K562 (cell line): Measurements from ENCODE around the gene ARHGAP32. TPM values are rescaled to one million over a fixed set of nuclear protein-coding genes. Genes with fewer than 3 reads are reported as not detected.

Experiments used
- ATAC-seq: fragments of 200-7000 bp; cut with Tn5 transposase; 3 replicates; pipeline ENCODE4 v1.9.1; 2020; ENCODE audit warnings: moderate library complexity
- BruUV-seq: library from RNA; stranded (reverse); fragments of 400-500 nt; replicated peaks from 2 replicates; lab custom pipeline; 2021; lab: Mats Ljungman, UMichigan
- CTCF ChIA-PET: fragments of 300-600 bp; formaldehyde crosslinking; extraction: SDS; loops from one replicate; lab custom pipeline; 2021; ENCODE audit warnings: low intra/inter-chr PET ratio; lab: Yijun Ruan, JAX
- POLR2A ChIA-PET: fragments of 300-600, 350-650 bp; sonication (Branson Sonifier 250); formaldehyde crosslinking; extraction: SDS; loops from one replicate; lab custom pipeline; 2021; ENCODE audit warnings: antibody characterized with exemption, inconsistent platforms; lab: Yijun Ruan, JAX
- DNase-seq, 4 experiments: peaks; one replicate each; pipeline versions ENCODE4 v3.0.0 to v3.0.0-alpha.2; 2011 to 2018; ENCODE audit warnings: low spot score in 3 of 4, mixed read lengths in 3 of 4; ENCODE audit errors: extremely low read depth in 1 of 4
- FAIRE-seq: peaks from 2 replicates; lab custom pipeline; 2011; peaks lifted over from hg19 to GRCh38; lab: Jason Lieb, UNC
- H2AFZ ChIP-seq: 2 replicates; pipeline ENCODE4 v1.6.0; 2011; ENCODE audit warnings: low read depth, low read length, control low read depth, inconsistent platforms
- H3K27ac ChIP-seq: fragments of 200-600 bp; 3 replicates; pipeline ENCODE4 v1.8.0; 2011; ENCODE audit warnings: low read depth, mild to moderate bottlenecking, control low read depth, inconsistent platforms, low read length, moderate library complexity, mixed read lengths; ENCODE audit errors: extremely low read depth
- H3K27me3 ChIP-seq, 2 experiments: fragments of 300-600 bp in 1 of 2; 2 replicates in 1 of 2; 3 replicates in 1 of 2; pipeline versions ENCODE4 v1.6.0 to v1.8.0; 2011; ENCODE audit warnings: inconsistent platforms in 2 of 2, low read length in 2 of 2, mild to moderate bottlenecking in 1 of 2, mixed read lengths in 1 of 2, moderate library complexity in 1 of 2; ENCODE audit not compliant: control insufficient read depth in 2 of 2, insufficient read depth in 2 of 2
- H3K36me3 ChIP-seq: fragments of 300-600 bp; 3 replicates; pipeline ENCODE4 v1.8.0; 2011; ENCODE audit warnings: mild to moderate bottlenecking, low read length, inconsistent platforms; ENCODE audit not compliant: control insufficient read depth, insufficient read depth
- H3K4me1 ChIP-seq, 2 experiments: fragments of 200-600 bp in 1 of 2; replicated peaks in 1 of 2; 2 replicates in 1 of 2; 3 replicates in 1 of 2; pipeline versions ENCODE4 v1.5.1 to v1.8.0; 2011; ENCODE audit warnings: inconsistent platforms in 2 of 2, low read length in 2 of 2, mild to moderate bottlenecking in 1 of 2, mixed read lengths in 1 of 2, moderate library complexity in 1 of 2; ENCODE audit not compliant: control insufficient read depth in 2 of 2, insufficient read depth in 2 of 2
- H3K4me2 ChIP-seq: 2 replicates; pipeline ENCODE4 v1.6.1; 2011; ENCODE audit warnings: low read length, control low read depth, inconsistent platforms, mixed read lengths; ENCODE audit not compliant: insufficient read depth
- H3K4me3 ChIP-seq: fragments of 200-600 bp; sonication (generic), shearing (Covaris generic); 2 replicates; pipeline ENCODE4 v1.5.1; 2016; ENCODE audit warnings: control low read depth, inconsistent platforms
- H3K79me2 ChIP-seq: fragments of 200-600 bp; 3 replicates; pipeline ENCODE4 v1.8.0; 2011; ENCODE audit warnings: low read length, inconsistent platforms; ENCODE audit not compliant: control insufficient read depth, insufficient read depth
- H3K9ac ChIP-seq, 2 experiments: 2 replicates each; pipeline versions ENCODE4 v1.6.0 to v1.6.1; 2011; ENCODE audit warnings: low read depth in 2 of 2, low read length in 2 of 2, control low read depth in 1 of 2, inconsistent platforms in 1 of 2, mild to moderate bottlenecking in 1 of 2, mixed read lengths in 1 of 2; ENCODE audit not compliant: insufficient read depth in 1 of 2
- H3K9me1 ChIP-seq: one replicate; pipeline ENCODE4 v1.6.0; 2011; ENCODE audit warnings: inconsistent platforms, mild to moderate bottlenecking, low read length, moderate library complexity; ENCODE audit not compliant: control insufficient read depth, insufficient read depth
- H3K9me3 ChIP-seq: replicated peaks from 2 replicates; pipeline ENCODE4 v1.5.1; 2011; ENCODE audit warnings: low read depth, low read length, inconsistent platforms; ENCODE audit not compliant: control insufficient read depth, insufficient read depth
- H4K20me1 ChIP-seq: replicated peaks from 2 replicates; pipeline ENCODE4 v1.6.1; 2011; ENCODE audit warnings: low read length, inconsistent platforms, mixed read lengths; ENCODE audit not compliant: control insufficient read depth, insufficient read depth
- ATF7 ChIP-seq: fragments of 450-650 bp; IDR thresholded peaks from 2 replicates; pipeline ENCODE4 v1.7.1; 2014; ENCODE audit warnings: mild to moderate bottlenecking, moderate library complexity
- CSDE1 ChIP-seq, 2 experiments: fragments of 450-650 bp; IDR thresholded peaks; 2 replicates each; pipeline ENCODE4 v1.6.1; 2016; ENCODE audit warnings: mild to moderate bottlenecking in 1 of 2
- ETS2 ChIP-seq: IDR thresholded peaks from 2 replicates; pipeline ENCODE4 v1.6.1; 2016; ENCODE audit warnings: borderline replicate concordance, missing genetic modification characterization, mild to moderate bottlenecking, moderate library complexity, missing compliant biosample characterization; ENCODE audit not compliant: poor library complexity, severe bottlenecking
- KLF1 ChIP-seq: fragments of 450-650 bp; IDR thresholded peaks from 2 replicates; pipeline ENCODE4 v1.6.1; 2016; ENCODE audit warnings: missing genetic modification characterization, missing compliant biosample characterization
- MIER1 ChIP-seq: fragments of 450-650 bp; IDR thresholded peaks from 2 replicates; pipeline ENCODE4 v1.6.1; 2016; ENCODE audit warnings: antibody characterized with exemption, mild to moderate bottlenecking, low read depth
- SREBF1 ChIP-seq: fragments of 150-350 bp; IDR thresholded peaks from 2 replicates; pipeline ENCODE4 v1.6.1; 2014; ENCODE audit warnings: antibody characterized with exemption, low read depth, low read length, borderline replicate concordance
- STAT5A ChIP-seq: IDR thresholded peaks from 2 replicates; pipeline ENCODE4 v1.6.1; 2012; ENCODE audit warnings: low read length, inconsistent platforms, borderline replicate concordance
- TAL1 ChIP-seq: fragments of 450-650 bp; IDR thresholded peaks from 2 replicates; pipeline ENCODE4 v1.6.1; 2016; ENCODE audit warnings: mild to moderate bottlenecking
- ZNF785 ChIP-seq: fragments of 250-450 bp; sonication (Bioruptor Pico); IDR thresholded peaks from 2 replicates; pipeline ENCODE4 v1.4.0; 2020; ENCODE audit warnings: mild to moderate bottlenecking
- in situ Hi-C: fragments of 300-500 bp; cut with MboI; formaldehyde crosslinking; loops from 4 replicates; pipeline ENCODE4 v1.15.0; 2018; ENCODE audit warnings: inconsistent platforms, mixed read lengths
- intact Hi-C: fragments of 100-400 bp; cut with micrococcal nuclease; formaldehyde crosslinking; loops from 2 replicates; pipeline ENCODE4 v1.14.2; 2022
- polyA plus RNA-seq, 8 experiments: library from polyadenylated mRNA; depleted of rRNA in 4 of 8; stranded (reverse) in 5 of 8; unstranded in 3 of 8; fragments of >200 nt; fragmentation: Nextera tagmentation in 2 of 8; fragmentation: Illumina TruSeq in 1 of 8; extraction: Ambion mirVana in 2 of 8; extraction: Trizol in 1 of 8; gene quantifications; 2 replicates each; pipeline versions ENCODE4 v1.2.1 to v1.2.3, GENCODE V29; 2011 to 2014; ENCODE audit warnings: inconsistent platforms in 1 of 8, missing spikeins in 1 of 8
- total RNA-seq, 7 experiments: library from RNA; depleted of rRNA in 6 of 7; stranded (reverse); fragments of >200 nt in 6 of 7; fragmentation: Illumina TruSeq in 2 of 7; extraction: Trizol in 2 of 7; gene quantifications; 2 replicates each; pipeline versions ENCODE4 v1.2.1 to v1.2.3, GENCODE V29; 2011 to 2021; ENCODE audit warnings: low replicate concordance in 1 of 7
- TF ChIP-seq, protein P1 (sequence below): fragments of 450-650 bp; IDR thresholded peaks from 2 replicates; pipeline ENCODE4 v1.6.1; 2016; ENCODE audit warnings: borderline replicate concordance
- TF ChIP-seq, protein P2 (sequence below): fragments of 250-450 bp; sonication (Bioruptor Pico); IDR thresholded peaks from 2 replicates; pipeline ENCODE4 v1.9.0; 2021; ENCODE audit warnings: mild to moderate bottlenecking
- TF ChIP-seq, protein P3 (sequence below): fragments of 200-800 bp; sonication (Bioruptor generic); IDR thresholded peaks from 2 replicates; pipeline ENCODE4 v1.6.1; 2016; ENCODE audit warnings: missing genetic modification characterization, missing compliant biosample characterization
- TF ChIP-seq, protein P4 (sequence below): sonication (generic); formaldehyde crosslinking; IDR thresholded peaks from 2 replicates; pipeline ENCODE4 v1.8.1; 2022; ENCODE audit warnings: missing genetic modification reagents

ARHGAP32 gene
- total and polyA plus RNA-seq, 9 of the 15 experiments (the other 6 are each of a cell fraction or from before 2014, with no cell fraction given), result 0.18 TPM; not detected in 8

DNA sequence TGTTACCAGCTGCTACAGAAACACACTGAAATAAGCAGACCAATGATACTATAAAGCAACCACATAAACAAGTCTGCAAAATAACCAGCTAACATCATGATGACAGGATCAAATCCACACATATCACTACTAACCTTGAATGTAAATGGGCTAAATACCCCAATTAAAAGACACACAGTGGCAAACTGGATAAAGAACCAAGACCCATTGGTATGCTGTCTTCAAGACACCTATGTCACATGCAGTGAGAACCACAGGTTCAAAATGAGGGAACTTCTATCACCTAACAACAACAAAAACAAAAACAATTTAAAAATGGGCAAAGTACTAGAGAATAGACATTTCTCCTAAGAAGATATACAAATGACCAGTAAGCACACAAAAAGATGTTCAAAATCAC, 89.9 kb downstream of the ARHGAP32 start:
- no peaks in the 10 kb centered on the region for H3K4me1 ChIP-seq
- CTCF ChIA-PET, result no interaction called here
- no peaks in the 10 kb centered on the region for H3K9me1 ChIP-seq
- BruUV-seq, result no TSS peak
- H3K27ac ChIP-seq, result no peak overlapping the region
- FAIRE-seq, result no peak
- intact Hi-C loops (no loop called here), in situ Hi-C loops (no loop called here)
- no peaks in the 10 kb centered on the region for H3K27me3 ChIP-seq
- H3K79me2 ChIP-seq, result no peaks in the 10 kb centered on the region
- H3K9ac ChIP-seq, result no peak overlapping the region
- no peak overlapping the region for H2AFZ ChIP-seq
- no peak overlapping the region for H3K4me2 ChIP-seq
- H4K20me1 ChIP-seq, result no peaks in the 10 kb centered on the region
- no peak for ATAC-seq
- no peak for DNase-seq
- H3K4me3 ChIP-seq, result no peak overlapping the region
- H3K36me3 ChIP-seq, result no peaks in the 10 kb centered on the region
- POLR2A ChIA-PET, result no interaction called here
- H3K9me3 ChIP-seq, result no peaks in the 10 kb centered on the region
- TF ChIP-seq ATF7, result no peak
- TF ChIP-seq, protein P1, sequence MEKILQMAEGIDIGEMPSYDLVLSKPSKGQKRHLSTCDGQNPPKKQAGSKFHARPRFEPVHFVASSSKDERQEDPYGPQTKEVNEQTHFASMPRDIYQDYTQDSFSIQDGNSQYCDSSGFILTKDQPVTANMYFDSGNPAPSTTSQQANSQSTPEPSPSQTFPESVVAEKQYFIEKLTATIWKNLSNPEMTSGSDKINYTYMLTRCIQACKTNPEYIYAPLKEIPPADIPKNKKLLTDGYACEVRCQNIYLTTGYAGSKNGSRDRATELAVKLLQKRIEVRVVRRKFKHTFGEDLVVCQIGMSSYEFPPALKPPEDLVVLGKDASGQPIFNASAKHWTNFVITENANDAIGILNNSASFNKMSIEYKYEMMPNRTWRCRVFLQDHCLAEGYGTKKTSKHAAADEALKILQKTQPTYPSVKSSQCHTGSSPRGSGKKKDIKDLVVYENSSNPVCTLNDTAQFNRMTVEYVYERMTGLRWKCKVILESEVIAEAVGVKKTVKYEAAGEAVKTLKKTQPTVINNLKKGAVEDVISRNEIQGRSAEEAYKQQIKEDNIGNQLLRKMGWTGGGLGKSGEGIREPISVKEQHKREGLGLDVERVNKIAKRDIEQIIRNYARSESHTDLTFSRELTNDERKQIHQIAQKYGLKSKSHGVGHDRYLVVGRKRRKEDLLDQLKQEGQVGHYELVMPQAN, result no peak
- TF ChIP-seq, protein P2, sequence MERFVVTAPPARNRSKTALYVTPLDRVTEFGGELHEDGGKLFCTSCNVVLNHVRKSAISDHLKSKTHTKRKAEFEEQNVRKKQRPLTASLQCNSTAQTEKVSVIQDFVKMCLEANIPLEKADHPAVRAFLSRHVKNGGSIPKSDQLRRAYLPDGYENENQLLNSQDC (CRISPR knock-in tag), result no peak
- TF ChIP-seq ZNF785, result no peak
- no peak for TF ChIP-seq SREBF1
- TF ChIP-seq, protein P3, sequence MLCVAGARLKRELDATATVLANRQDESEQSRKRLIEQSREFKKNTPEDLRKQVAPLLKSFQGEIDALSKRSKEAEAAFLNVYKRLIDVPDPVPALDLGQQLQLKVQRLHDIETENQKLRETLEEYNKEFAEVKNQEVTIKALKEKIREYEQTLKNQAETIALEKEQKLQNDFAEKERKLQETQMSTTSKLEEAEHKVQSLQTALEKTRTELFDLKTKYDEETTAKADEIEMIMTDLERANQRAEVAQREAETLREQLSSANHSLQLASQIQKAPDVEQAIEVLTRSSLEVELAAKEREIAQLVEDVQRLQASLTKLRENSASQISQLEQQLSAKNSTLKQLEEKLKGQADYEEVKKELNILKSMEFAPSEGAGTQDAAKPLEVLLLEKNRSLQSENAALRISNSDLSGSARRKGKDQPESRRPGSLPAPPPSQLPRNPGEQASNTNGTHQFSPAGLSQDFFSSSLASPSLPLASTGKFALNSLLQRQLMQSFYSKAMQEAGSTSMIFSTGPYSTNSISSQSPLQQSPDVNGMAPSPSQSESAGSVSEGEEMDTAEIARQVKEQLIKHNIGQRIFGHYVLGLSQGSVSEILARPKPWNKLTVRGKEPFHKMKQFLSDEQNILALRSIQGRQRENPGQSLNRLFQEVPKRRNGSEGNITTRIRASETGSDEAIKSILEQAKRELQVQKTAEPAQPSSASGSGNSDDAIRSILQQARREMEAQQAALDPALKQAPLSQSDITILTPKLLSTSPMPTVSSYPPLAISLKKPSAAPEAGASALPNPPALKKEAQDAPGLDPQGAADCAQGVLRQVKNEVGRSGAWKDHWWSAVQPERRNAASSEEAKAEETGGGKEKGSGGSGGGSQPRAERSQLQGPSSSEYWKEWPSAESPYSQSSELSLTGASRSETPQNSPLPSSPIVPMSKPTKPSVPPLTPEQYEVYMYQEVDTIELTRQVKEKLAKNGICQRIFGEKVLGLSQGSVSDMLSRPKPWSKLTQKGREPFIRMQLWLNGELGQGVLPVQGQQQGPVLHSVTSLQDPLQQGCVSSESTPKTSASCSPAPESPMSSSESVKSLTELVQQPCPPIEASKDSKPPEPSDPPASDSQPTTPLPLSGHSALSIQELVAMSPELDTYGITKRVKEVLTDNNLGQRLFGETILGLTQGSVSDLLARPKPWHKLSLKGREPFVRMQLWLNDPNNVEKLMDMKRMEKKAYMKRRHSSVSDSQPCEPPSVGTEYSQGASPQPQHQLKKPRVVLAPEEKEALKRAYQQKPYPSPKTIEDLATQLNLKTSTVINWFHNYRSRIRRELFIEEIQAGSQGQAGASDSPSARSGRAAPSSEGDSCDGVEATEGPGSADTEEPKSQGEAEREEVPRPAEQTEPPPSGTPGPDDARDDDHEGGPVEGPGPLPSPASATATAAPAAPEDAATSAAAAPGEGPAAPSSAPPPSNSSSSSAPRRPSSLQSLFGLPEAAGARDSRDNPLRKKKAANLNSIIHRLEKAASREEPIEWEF, result no peak
- no peak for TF ChIP-seq STAT5A
- TF ChIP-seq, protein P4, sequence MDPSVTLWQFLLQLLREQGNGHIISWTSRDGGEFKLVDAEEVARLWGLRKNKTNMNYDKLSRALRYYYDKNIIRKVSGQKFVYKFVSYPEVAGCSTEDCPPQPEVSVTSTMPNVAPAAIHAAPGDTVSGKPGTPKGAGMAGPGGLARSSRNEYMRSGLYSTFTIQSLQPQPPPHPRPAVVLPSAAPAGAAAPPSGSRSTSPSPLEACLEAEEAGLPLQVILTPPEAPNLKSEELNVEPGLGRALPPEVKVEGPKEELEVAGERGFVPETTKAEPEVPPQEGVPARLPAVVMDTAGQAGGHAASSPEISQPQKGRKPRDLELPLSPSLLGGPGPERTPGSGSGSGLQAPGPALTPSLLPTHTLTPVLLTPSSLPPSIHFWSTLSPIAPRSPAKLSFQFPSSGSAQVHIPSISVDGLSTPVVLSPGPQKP, result no peak
- no peak for TF ChIP-seq CSDE1 (IDR thresholded peaks at IDR 0.05)
- TF ChIP-seq TAL1, result no peak
- TF ChIP-seq KLF1 (tag), result no peak
- no peak for TF ChIP-seq MIER1
- TF ChIP-seq ETS2 (tag), result no peak
